ENCODE measurements around the gene IFNA10. TPM values are rescaled to one million over a fixed set of nuclear protein-coding genes. Genes with fewer than 3 reads are reported as not detected.
"Not testable (repeated sequence)": the region's sequence is repeated elsewhere in the genome, so short reads cannot be mapped to it uniquely, and the experiment has no call there.

IFNA10 gene
- total RNA-seq, 2 experiments from 2014 or later, result not detected

DNA sequence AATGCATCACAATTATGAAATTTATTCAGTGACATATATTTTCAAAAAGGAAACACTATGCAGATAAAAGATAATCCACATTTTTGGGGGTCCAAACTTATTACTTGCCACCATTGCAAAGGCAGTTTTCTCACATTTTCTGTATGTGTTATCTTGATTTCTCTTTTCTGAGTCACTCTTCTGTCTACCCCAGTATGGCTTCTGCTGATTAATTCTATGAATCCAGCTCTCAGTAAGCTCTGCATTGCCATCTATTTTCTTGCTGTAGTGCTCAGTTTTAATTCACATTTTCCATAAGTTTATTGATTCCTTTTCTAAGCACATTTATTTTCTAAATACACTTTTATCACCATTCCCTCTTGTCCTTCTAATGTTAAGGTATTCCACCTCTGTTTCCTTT is 1.7 kb downstream of the IFNA10 start:
- TF ChIP-seq, protein P1, sequence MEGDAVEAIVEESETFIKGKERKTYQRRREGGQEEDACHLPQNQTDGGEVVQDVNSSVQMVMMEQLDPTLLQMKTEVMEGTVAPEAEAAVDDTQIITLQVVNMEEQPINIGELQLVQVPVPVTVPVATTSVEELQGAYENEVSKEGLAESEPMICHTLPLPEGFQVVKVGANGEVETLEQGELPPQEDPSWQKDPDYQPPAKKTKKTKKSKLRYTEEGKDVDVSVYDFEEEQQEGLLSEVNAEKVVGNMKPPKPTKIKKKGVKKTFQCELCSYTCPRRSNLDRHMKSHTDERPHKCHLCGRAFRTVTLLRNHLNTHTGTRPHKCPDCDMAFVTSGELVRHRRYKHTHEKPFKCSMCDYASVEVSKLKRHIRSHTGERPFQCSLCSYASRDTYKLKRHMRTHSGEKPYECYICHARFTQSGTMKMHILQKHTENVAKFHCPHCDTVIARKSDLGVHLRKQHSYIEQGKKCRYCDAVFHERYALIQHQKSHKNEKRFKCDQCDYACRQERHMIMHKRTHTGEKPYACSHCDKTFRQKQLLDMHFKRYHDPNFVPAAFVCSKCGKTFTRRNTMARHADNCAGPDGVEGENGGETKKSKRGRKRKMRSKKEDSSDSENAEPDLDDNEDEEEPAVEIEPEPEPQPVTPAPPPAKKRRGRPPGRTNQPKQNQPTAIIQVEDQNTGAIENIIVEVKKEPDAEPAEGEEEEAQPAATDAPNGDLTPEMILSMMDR (IDR thresholded peaks at IDR 0.05), result no peak
- H3K9me3 ChIP-seq (ENCODE audit: control insufficient read depth in 1 of 2, insufficient read depth in 1 of 2, low read length in 2 of 2), result no peaks in the 10 kb centered on the region
- no peaks in the 10 kb centered on the region for H3K36me3 ChIP-seq (ENCODE audit: insufficient read depth, low read length)
- H3K27me3 ChIP-seq (ENCODE audit: control insufficient read depth in 1 of 2, insufficient read depth in 2 of 2, low read length in 2 of 2), result no peaks in the 10 kb centered on the region
- Mint-ChIP-seq H3K9me3 (no peaks in the 10 kb centered on the region), H3K36me3 (ENCODE audit: low read depth) (no peaks in the 10 kb centered on the region), H3K4me1 (ENCODE audit: low read depth) (no peaks in the 10 kb centered on the region), H3K27ac (no peak overlapping the region), H3K4me3 (no peak overlapping the region), H3K27me3 (peaks cover 22% of the 10 kb centered on the region)
- ATAC-seq (ENCODE audit: poor library complexity), result no peak
- POLR2A ChIA-PET, result no interaction called here
- intact Hi-C loops (cut with DNase I, micrococcal nuclease), result no loop called here
- no peak overlapping the region for H3K27ac ChIP-seq (ENCODE audit: low read depth in 1 of 2, low read length in 2 of 2)
- H3K4me3 ChIP-seq (ENCODE audit: low read length), result no peak overlapping the region
- no peaks in the 10 kb centered on the region for H3K4me1 ChIP-seq (ENCODE audit: insufficient read depth, low read length)
- CTCF ChIA-PET, result interaction anchor here (2.5 kb wide), 1 partner anchor 10 kb away, joined by 6 read pairs; no protein-coding TSS in a partner anchor
- DNase-seq, result no peak

DNA sequence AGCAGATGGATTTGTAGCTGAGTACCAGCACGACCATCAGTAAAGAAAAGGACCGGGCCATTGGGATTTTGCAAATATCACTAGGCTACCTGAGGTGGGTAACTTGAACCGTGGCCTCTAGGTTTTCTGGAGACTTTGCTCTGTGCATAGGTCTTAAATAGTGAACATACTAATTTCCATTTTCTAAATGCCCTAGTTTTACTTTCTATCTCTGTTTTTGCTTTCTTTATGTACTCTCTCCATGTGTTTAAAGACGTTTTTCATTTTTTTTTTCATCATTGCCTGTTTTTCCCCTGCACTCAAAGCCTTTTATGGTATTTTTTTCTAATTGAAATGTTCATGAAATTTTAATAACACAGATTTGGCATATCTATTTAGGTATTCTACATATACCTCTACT is 4.8 kb downstream of the IFNA10 start, which contains the start of gene IFNA7:
Gene IFNA7, minus strand, starts transcription at position 101 of the 400 bp plus-strand sequence. Its CDS starts 40 bp downstream, at position 61.
- DNase-seq; H3K36me3 ChIP-seq (ENCODE audit: insufficient read depth, low read length); H3K27ac Mint-ChIP-seq; H3K4me3 ChIP-seq (ENCODE audit: low read length); intact Hi-C loops (cut with DNase I, micrococcal nuclease); H3K4me1 ChIP-seq (ENCODE audit: insufficient read depth, low read length); H3K9me3 ChIP-seq (ENCODE audit: control insufficient read depth in 1 of 2, insufficient read depth in 1 of 2, low read length in 2 of 2); POLR2A ChIA-PET; H3K4me3 Mint-ChIP-seq; H3K36me3 Mint-ChIP-seq (ENCODE audit: low read depth); H3K27ac ChIP-seq (ENCODE audit: low read depth in 1 of 2, low read length in 2 of 2); H3K27me3 ChIP-seq (ENCODE audit: control insufficient read depth in 1 of 2, insufficient read depth in 2 of 2, low read length in 2 of 2); CTCF ChIA-PET; ATAC-seq (ENCODE audit: poor library complexity); H3K4me1 Mint-ChIP-seq (ENCODE audit: low read depth); H3K9me3 Mint-ChIP-seq: not testable (repeated sequence)
- peaks cover 22% of the 10 kb centered on the region for H3K27me3 Mint-ChIP-seq

DNA sequence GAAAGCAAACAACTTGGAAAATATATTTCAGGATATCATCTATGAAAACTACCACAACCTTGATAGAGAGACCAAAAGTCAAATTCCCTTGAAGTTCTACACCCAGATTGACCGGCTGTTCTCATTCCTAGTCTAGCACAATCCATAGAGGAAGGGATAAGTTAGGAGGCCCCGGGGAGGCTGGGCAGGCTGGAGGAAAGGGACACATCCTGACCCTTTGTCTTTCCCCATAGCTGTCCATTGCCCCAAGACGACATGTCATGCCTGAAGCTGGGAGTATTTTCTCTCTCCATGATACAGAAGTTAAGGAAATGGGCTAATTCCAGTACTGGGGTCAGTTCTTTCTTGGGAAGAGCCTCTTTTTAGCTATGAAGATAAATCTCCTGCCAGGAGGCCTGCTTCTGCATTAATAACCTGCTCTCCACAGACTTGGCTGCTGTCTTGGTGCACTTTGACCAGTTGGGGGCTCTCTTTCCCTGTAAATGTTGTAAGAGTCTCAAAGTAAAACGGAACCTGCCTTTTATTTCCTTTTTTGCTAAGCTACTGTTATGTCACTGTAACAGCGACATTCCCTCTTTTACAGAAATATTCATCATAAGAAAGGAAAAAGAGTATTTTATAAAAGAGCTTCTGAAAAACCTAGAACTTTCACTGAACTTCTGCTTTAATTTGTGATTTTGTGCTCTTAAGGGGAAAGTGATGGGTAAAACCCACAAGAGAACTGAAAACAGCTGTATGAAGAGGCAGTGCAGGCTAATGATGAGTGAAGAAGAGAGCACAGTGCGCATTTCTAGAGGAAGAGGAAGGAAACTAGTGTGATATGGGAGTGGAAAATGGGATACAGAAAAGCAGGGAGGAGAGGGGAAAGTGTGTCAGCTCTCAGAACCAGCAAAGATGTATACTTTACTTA is 11.8 kb downstream of the IFNA10 start:
- H3K9me3 ChIP-seq (ENCODE audit: control insufficient read depth in 1 of 2, insufficient read depth in 1 of 2, low read length in 2 of 2); H3K9me3 Mint-ChIP-seq; H3K27me3 Mint-ChIP-seq; H3K36me3 ChIP-seq (ENCODE audit: insufficient read depth, low read length); H3K36me3 Mint-ChIP-seq (ENCODE audit: low read depth); H3K27ac ChIP-seq (ENCODE audit: low read depth in 1 of 2, low read length in 2 of 2); H3K27me3 ChIP-seq (ENCODE audit: control insufficient read depth in 1 of 2, insufficient read depth in 2 of 2, low read length in 2 of 2); H3K4me1 Mint-ChIP-seq (ENCODE audit: low read depth); H3K27ac Mint-ChIP-seq; H3K4me1 ChIP-seq (ENCODE audit: insufficient read depth, low read length); H3K4me3 ChIP-seq (ENCODE audit: low read length): not testable (repeated sequence)
- ChIA-PET POLR2A (interaction anchor here (0.6 to 0.9 kb wide), 2 partner anchors 201 to 1193 kb away, joined by 3 to 4 read pairs; no protein-coding TSS in a partner anchor), CTCF (interaction anchor here (0.7 to 1.6 kb wide), 6 partner anchors 9 to 344 kb away, joined by 3 to 6 read pairs (median 4); partner anchors contain the start of gene IFNA21)
- intact Hi-C loops (cut with DNase I, micrococcal nuclease), result loop anchor here in 1 of 2 experiments (10.0 kb wide), 1 partner anchor 200 kb away; no protein-coding TSS in a partner anchor
- DNase-seq (peak in 6 of 14 experiments; percentile 20 to 68 (median 38)), ATAC-seq (ENCODE audit: poor library complexity) (peak; percentile 88)
- peak overlapping the region; percentile 11 for H3K4me3 Mint-ChIP-seq
- TF ChIP-seq, protein P1 (IDR thresholded peaks at IDR 0.05), result peak; percentile 48

DNA sequence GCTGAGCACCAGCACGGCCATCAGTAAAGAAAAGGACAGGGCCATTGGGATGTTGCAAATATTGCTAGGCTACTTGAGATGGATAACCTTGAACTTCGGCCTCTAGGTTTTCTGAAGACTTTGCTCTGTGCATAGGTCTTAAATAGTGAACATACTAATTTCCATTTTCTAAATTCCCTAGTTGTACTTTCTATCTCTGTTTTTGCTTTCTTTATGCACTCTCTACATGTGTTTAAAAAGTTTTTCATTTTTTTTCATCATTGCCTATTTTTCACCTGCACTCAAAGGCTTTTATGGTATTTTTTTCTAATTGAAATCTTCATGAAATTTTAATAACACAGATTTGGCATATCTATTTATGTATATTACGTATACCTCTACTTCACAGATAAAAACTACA is 19.5 kb downstream of the IFNA10 start, which contains the start of gene IFNA4:
Gene IFNA4, minus strand, starts transcription at position 101 of the 400 bp plus-strand sequence. Its CDS starts 56 bp downstream, at position 45.
- POLR2A ChIA-PET; intact Hi-C loops (cut with DNase I, micrococcal nuclease); H3K9me3 ChIP-seq (ENCODE audit: control insufficient read depth in 1 of 2, insufficient read depth in 1 of 2, low read length in 2 of 2); H3K27me3 Mint-ChIP-seq; H3K4me3 Mint-ChIP-seq; H3K4me3 ChIP-seq (ENCODE audit: low read length); H3K27me3 ChIP-seq (ENCODE audit: control insufficient read depth in 1 of 2, insufficient read depth in 2 of 2, low read length in 2 of 2); DNase-seq; H3K27ac Mint-ChIP-seq; H3K4me1 Mint-ChIP-seq (ENCODE audit: low read depth); ATAC-seq (ENCODE audit: poor library complexity); H3K4me1 ChIP-seq (ENCODE audit: insufficient read depth, low read length); H3K36me3 ChIP-seq (ENCODE audit: insufficient read depth, low read length); H3K9me3 Mint-ChIP-seq; CTCF ChIA-PET; H3K27ac ChIP-seq (ENCODE audit: low read depth in 1 of 2, low read length in 2 of 2); H3K36me3 Mint-ChIP-seq (ENCODE audit: low read depth): not testable (repeated sequence)

Data from CD4-positive, alpha-beta T cell (primary cell).